ENCODE data around the gene CHID1. TPM values are rescaled to one million over a fixed set of nuclear protein-coding genes. Genes with fewer than 3 reads are reported as not detected.

Gene CHID1
- polyA plus RNA-seq, 1 donor: 100 TPM

DNA sequence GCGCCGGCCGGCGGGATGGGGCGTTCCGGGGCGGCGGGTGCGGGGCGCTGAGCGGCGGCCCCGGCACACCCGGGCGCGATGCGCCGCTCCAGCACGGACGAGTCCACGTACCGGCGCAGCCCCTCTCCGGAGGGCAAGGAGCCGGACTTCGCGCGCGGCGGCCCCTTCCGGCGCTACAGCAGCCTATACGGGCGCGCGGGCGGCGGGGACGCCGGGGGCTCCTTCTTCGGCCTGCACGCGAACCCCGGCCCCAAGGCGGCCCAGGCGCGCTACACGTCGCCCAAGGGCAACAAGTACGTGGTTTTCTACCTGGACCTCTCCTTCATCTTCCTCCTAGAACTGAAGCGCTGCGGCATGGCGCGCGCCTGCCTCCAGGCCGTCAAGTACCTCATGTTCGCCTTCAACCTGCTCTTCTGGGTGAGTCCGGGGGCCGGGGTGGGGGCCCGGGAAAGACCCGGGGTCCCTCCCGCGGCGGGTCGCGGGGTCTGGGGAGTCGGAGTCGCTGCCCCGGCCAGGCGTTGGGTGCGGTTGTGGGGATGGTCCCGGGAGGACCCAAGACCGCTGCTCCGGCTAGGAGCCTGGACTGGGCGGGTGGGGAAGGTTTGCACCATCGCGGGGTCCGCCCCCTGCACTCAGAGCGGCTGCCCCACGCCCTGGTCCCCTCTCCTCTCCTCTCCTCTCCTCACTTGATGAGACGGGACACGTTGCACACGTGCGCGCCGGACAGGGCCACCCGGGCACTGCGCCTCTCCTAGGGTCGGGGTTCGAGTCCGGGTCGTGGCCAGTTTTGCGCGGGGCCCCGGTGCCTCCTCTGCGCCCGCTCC, 60.4 kb downstream of the CHID1 start:
- DNase-seq: no peak

DNA sequence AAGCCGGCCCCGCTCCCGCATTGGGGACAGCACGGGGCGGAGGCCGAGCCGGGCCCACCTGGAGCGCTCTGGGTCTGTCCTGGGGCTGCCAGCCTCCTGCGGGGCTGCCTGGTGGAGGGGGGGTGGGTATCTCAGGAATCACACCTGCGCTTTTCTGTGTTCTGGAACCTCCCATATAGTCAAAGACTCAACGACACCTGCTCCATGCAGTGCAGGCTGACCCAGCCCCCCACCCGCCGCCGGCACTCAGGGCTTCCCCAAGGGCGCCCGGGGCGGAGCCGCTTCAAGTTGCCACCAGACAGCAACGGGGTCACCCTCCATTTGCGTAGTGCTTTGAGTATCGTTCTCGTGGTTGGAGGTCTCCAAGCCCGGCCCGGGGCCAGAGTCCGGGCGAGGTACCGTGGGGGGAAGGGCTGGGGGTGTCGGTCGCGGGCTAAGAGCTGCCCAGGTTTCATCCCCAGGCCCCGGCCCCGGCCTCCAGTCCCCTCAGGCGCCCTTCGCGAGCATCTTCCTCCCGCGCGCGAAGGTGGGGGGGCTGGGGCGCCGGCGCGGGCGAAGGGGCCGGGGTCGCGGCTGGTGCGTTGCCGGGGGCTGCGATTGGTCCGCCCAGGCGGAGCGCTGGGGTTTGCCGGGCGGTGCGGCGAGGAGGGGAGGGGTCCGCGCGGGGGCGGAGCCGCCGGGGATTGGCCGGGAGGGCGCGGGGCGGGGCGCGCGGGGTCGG, 61.3 kb downstream of the CHID1 start:
- no peak for DNase-seq

DNA sequence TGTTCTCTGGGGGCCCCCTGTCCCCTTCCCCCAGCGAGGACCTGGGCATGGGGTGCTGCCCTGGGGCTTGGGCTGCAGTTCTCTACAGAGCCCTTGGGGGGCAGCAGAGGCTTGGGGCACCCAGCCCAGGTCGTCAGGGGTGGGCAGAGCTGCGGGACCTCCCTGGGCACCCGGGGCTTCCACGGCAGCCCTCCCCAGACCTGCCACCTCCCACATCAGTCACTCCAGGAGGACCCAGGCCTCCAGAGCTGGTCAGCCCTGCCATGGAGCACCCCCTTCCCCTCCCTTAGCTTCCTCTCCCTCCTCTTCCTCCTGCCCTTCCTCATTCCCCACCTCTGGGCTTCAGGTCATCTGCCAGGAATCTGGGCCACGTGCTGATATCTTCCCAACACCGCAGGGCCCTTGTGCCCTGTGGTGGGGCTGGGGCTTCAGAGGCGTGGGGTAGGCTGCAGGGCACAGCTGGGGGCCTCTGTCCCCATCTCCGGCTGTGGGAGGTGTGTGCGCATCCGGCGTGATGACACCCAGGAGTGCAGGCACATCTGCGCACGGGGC, 62.2 kb downstream of the CHID1 start:
- DNase-seq: no peak

DNA sequence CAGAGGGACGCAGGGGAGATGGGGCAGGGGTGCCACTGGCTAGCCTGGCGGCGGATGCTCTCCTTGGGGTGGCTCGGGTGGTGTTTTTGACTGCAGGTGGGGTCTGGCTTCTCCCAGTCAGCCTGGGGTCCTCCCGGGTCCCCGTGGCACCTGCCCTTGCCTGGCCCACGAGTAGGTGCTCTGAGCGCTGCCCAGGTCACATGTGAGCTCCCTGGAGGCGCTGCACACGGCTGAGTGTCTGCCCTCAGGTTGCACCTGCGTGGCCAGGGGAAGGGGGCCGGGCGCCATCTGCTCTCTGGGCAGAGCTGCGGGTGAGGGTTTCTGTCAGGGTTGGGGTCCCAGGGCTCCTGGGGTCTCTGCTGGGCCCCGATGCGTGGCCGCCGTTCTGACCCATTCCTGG, 62.7 kb downstream of the CHID1 start:
- no peak for DNase-seq

DNA sequence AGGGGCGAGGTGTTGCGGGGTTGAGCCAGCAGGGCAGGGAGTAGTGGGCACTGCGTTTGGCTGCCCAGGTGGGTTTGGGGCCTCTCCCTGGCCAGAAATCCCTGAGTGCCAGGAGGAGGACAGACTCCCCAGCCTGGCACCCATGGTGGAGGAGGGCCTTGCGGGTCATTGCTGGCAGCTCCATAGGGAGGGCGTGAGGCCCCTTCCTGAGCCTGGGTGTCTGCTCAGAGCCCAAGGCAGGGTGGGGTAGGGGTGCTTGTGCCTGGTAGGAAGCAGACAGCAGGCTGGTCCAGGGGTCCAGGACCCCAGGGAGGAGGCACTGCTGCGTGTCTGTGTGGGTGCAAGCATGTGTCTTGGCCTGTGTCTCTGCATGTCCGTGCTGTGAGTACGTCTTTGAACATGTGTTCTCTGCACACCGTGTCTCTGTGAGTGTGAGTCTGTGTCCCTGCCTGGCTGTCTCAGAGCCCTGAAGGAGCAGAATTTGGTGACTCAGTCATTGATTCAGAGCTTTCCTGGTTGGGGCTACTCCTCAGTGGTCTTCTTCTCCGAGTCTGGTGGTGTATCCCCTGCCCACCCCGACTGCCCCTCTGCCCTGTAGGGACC, 64.0 kb downstream of the CHID1 start:
- DNase-seq: no peak

DNA sequence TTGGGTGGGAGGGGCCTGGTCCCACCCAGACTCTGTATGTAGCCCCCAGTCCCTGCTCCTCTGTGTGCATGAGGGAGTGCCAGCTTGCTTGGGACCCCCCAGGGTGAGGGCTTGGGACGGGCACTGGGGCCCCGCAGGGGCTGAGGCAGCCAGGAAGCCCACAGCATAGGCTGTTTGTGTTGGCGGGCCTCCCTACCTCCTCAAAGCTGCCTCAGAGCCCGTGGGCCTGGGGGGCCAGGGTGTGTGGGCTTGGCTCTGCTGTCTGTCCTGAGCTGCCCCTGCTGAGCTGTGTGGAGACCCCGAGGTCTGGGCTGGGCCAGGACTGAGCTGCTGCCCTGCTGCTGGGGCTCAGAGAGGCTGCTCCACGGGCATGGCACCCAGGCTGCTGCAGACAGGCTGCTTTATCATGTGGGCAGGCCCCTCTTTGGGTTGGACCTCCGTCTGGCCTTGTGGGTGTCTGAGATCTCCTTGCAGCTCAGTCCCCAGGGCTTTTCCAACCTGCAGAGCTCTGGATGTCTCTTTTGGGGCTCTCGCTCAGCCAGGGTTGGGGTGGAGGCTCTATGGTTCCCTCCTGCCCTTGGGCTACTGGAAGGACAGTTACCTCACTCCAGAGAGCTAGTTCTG, 64.6 kb downstream of the CHID1 start:
- no peak for DNase-seq

DNA sequence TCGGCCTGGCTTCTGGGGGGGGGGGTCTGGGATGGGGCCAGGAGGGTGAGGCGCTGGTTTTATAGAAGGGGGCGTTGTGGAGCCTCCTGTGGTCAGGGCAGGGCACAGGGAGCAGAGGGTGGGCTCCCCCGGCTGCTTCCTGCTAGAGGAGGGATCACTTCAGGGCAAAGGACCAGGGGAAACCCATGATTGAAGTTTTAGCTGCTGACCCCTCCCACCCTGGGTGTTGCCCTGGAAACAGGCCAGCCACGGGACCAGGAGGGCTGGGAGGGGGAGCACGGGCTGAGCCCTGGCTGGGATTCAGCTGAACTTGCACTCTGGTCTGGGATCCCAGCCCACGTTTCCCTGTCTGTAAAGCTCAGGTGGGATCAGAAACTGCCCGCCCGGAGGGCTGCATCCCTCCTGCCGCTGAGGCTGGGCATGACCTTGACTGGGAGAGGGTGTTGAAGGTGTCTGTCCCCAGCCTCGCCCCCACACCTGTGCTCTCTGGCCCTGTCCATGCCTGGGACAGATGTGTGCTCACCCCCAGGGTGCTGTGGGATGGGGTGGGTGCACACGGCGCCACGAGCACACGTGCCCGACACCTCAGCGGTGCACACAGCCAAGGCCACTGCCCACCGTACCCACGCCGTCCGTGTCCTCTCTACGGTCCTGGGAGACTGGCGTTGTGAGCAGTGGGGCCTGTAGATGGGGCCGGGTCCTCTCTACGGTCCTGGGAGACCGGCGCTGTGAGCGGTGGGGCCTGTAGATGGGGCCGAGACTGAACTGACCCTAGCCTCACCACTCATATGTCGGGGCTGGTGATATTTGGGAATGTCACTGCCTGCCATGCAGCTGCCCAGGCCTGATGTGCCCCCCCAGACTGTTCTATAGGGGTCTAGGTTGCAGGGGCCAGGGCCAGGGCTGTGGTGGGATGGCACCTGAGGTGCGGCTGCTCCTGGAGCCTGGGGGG, 65.6 kb downstream of the CHID1 start:
- peak; percentile 85 for DNase-seq

DNA sequence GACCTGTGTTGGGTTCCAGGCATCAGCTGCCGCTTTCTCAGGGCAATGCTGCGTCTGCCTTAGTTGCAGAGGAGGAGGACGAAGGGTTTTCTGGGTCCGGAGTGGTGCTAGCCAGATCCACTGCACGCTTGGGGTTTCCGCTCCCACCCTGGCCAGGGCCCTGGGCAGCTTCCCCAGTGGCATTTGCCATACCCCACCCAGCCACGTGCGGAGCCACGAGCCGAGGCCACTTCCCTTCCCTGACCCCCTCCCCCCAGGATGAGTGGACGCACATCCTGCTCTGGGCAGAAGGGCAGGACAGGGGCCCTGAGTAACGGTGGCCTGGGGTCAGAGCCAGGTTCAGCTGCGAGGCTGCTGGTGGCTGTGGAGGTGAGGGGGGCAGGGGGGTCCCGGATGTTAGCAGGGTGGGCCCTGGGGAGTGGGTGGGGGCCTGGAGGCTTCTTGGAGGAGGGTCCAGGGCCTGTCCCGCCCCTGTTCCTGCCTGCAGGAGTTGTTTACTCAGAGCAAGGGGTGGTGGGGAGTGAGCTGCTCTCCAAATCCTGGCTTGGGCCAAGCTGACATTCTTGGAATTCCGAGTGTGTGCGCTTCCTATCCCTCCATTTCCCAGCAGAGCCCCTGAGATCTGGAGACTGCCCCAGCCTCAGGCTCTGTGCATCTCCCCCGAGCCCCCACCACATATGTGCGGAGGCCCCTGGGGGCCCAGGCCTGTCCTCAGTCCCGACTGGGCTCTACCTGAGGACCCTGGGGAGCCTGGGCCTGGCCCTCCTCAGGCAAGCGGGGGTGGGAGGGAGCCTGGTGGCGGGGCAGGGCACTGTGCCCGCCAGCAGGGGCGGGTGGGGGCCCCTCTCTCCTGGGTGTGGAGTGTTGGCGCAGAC, 66.6 kb downstream of the CHID1 start:
- peak; percentile 70 for DNase-seq

DNA sequence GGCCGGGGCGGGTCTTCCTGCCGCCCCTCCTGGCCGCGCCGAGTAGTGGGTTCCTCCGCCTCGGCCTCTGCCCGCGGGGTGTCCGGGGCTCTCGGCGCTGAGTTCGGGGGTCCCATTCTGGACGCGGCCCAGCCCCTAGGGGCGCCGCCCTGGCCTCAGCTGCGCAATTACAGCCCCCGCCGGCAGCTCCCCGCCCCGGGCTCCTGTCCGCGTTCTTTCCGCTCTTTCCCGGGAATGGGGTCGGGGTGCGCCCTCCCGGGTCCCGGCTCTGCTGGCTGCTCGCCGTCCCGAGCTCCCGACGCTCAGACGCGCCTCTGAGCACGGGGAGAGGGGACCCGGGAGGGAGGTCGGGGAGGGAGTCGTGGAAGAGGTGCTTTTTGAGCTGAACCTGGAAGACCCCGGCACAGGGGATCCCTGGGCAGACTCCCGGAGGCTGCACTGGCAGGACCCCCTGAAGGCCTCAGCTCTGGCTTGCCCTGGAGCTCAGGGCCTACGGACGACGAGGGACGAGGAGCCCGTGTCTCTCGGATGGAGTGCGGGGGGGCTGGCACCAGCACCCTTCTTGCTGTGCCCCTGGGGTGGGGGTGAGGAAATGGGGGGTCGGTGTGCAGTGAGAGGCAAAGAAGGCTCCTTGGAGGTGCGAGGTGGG, 67.4 kb downstream of the CHID1 start:
- DNase-seq: no peak

DNA sequence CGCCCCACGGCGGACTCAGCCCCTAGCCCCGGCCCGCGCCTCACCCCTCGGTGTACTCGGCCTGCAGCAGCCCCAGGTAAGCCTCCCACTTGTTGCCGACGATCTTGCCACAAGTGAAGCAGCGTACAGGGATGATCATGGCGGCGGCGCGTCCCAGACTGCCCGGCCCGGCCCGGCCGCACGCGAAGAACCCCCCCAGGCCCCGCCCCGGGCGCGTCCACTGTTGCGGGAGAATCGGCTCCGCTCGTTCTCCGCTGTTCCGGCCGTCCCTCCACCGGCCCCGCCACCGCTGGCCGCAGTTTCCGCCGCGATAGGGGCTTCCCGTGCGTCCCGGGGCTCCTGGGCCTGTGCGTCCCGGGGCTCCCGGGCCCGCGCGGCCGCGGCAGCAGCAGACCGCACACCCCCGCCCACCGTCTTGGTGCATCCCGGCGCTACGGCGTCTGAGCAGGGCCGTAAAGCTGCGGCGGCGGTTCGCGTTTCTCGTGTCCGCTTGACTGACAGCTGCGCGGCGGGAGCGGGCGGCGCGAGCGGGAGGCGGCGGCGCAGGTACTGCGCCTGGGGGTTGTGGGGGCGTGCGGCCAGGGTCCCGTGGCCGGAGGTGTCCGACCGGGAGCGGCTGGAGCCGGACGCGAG, 68.1 kb downstream of the CHID1 start, which contains the start of the genes POLR2L and TSPAN4:
Gene POLR2L, minus strand, starts transcription at position 160 of the 633 bp plus-strand sequence. Its CDS starts 21 bp downstream, at position 139.
Gene TSPAN4, plus strand, starts transcription at position 483 of the 633 bp plus-strand sequence. CDS start 7,453 bp downstream, outside the sequence.
- DNase-seq: peak; percentile 87

DNA sequence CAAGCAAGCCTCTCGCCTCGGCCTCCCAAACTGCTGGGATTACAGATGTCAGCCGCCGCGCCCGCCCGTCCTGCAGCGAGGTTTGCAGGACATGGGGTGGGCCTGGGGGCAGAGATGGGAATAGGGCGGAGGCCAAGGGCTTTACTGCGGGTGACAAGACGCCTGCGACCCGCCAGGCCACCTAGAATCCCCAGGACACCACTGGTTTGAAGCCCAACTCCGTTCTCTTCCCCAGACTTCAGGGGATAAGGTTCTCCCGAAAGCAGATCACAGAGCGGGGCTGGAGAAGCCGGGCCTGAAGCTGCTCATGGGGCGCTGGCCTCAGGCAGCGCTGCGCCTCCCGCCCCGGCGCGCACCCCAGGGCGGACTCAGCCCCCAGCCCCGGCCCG, 68.6 kb downstream of the CHID1 start:
- DNase-seq: no peak

DNA sequence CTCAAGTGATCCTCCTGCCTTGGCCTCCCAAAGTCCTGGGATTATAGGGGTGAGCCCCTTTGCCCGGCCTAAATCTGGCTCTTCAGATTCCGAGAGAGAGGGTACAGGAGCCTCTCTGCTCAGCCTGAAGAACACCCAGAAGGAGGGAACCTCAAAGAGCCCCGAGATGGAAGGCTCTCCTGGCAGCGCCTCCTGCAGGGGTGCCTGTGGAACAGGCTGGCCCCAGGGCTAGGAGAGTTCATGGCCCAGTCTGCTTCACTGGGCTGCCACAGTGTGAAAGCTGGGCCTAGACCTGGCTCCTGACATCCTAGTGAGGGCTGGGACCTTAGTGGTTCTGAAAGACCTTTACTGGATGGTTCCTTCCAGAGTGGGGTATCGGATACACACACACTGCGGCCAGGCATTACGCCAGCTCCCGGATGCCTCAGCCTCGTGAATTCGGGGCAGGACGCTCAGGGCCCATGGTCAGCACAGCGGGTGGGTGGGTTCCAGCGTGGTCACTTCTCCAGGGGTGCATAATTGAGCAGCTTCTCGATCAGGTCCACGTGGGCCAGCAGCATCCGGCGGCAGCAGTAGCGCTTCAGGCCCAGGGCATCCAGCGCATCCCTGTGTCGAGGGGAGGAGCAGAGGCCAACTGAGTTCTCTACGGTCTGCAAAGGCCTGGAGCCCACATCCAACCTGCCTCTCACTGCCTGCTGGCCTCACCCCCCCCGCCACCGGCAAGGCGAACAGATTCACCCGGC, 70.6 kb downstream of the CHID1 start:
- DNase-seq: no peak

DNA sequence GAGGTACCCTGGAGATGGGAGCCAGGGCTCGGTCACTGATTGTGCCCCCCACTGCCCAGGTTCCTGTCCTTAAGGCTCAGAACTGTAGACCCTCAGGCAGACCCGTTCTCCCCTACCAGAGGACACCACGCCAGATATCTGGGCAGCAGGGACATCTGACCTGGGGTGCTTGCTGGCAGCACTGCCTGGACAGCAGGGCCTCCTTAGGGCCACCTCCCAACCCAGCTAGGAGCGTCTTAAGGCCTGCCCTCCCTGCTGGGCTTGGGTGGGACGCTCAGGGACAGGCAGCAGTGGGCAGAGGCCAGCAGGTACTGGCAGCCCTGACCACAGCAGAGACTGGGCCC, 71.4 kb downstream of the CHID1 start:
- no peak for DNase-seq

DNA sequence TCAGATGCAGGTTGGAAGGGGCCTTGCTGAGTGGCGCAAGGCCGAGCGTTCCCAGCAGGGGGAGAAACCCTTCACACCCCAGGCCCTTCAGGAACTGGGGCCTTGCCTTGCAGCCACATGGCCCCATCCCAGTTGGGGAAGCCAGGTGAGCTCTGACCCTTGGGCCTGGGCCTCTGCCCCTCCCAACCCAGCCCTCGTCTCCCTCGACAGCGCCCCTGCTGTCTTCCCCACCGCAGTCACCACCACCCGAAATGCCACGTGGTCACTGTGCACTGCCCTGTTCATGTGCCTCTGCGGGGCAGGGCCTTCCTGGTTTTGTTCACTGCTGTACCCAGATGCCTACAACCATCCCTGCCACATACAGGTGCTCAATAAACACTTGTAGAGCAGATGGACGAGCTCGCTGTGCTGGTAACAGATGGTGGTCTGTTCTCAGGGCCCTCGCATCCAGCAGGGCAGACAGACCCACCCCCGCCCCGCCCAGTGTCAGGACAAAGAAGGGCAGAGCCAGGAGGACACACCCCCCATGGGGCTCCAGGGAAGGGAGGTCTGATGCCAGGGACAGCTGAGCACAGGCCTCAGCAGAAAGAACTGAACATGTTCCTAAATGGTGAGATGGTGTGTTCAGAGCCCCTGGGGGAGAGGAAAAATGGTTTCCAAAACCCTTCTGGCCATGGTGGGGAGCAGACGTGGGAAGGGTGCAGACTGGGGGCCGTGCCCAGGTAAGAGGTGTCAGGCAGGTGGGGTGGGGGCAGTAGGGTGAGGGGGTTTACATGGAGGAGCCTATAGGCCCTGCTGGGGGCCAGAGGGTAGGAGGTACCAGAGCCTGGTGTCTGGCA, 72.0 kb downstream of the CHID1 start:
- DNase-seq: no peak

DNA sequence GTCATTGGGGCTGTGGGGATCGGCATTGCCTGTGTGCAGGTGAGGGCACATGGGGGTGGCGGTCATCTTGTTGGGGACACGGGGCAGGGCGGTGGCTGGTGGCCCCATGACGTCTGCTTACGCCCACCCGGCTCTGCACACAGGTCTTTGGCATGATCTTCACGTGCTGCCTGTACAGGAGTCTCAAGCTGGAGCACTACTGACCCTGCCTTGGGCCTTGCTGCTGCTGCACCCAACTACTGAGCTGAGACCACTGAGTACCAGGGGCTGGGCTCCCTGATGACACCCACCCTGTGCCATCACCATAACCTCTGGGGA, 72.7 kb downstream of the CHID1 start:
- DNase-seq: no peak

DNA sequence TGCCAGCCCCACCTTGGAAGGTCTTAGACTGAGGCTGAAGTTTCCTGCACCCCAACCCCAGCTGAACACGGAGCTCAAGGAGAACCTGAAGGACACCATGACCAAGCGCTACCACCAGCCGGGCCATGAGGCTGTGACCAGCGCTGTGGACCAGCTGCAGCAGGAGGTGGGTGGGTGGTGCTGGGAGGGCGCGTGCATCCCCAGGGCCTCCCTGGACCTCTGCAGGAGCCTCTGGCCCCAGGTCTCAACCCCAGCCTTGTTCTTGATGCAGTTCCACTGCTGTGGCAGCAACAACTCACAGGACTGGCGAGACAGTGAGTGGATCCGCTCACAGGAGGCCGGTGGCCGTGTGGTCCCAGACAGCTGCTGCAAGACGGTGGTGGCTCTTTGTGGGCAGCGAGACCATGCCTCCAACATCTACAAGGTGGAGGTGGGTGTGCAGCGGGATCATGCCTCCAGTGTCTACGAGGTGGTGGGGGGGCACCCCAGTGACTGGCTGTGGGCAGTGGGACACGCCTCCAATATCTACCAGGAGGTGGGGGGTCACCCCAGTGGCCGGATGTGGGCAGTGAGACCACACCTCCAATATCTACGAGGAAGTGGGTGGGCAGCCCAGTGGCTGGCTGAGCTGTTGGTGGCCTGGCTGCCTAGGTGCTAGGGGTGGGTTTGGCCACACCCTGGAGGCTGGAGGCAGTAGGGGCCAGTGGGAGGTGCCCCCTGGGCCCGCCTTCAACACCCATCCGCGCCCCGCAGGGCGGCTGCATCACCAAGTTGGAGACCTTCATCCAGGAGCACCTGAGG, 73.2 kb downstream of the CHID1 start:
- no peak for DNase-seq

DNA sequence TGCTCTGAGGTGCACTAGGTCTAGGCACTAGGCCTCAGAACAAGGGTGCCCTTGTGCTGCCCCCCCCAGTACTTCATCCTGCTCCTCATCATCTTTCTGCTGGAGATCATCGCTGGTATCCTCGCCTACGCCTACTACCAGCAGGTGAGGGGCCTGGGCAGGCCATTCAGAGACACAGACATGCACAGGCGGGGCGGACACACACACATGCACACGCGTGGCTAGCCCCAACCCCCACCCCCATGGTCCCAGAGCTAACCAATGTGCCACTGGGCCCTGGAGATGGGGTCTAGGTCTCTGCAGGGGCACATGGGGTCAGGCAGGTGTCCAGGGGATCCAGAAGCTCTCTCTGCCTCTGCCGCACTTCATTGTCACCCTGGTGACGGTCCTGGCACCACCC, 73.9 kb downstream of the CHID1 start:
- no peak for DNase-seq

Measured in left kidney (tissue), 2 donors.